ENCODE results near the gene TEX10.
"Not testable (repeated sequence)": the region's sequence is repeated elsewhere in the genome, so short reads cannot be mapped to it uniquely, and the experiment has no call there.

Gene TEX10

DNA sequence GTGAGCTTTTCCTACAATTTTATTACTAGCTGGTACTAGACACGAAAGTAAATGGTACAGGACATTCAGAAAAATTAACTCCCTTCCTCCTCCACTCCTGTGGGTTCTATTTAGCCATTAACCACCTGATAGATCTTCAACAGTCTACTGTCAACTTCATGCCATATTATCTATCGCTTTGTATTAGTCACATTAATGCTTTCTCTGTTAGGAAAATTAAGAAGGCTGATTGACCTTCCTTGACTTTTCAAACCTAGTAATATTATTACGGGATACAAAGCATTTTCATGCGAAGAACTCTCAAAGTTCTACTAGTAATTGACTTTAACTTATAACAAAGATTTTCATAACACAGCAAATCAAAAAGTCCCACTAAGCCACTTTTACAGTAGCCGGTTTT, 1.2 kb downstream of the TEX10 start:
- Histone ChIP-seq H3K27ac (ENCODE audit: insufficient read depth, low read length, poor library complexity, severe bottlenecking) (no peak overlapping the region), H3K4me3 (ENCODE audit: insufficient read depth, low read depth, low read length, poor library complexity, severe bottlenecking) (peak overlapping the region; percentile 78), H3K27me3 (replicated peaks; ENCODE audit: control insufficient read depth, insufficient read depth, low read length, poor library complexity, severe bottlenecking) (no peaks in the 10 kb centered on the region), H3K36me3 (ENCODE audit: control insufficient read depth, insufficient read depth, low read length) (peaks cover 4% of the 10 kb centered on the region), H3K9me3 (ENCODE audit: control insufficient read depth, low read length) (no peaks in the 10 kb centered on the region), H3K4me1 (ENCODE audit: control insufficient read depth, insufficient read depth, low read length, poor library complexity, severe bottlenecking) (no peaks in the 10 kb centered on the region)
- DNase-seq = no peak

DNA sequence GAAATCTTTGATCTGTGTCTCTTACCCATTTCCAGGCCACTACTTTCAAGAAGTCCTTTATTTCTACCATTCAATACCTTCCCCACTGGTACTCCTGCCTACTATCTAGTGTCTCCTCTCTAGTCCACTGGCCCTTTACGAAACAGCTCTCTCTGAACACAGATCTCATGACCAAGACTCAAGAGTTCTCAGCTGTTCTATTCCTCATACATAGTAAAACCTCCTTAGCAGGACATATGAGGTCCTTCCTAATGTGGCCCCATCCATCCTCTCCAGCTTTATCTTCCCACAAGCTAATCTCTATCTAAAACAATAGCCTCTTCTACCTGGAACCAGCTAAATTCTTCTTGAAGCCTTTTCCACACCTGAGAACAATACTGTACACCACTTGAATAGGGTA, 2.6 kb downstream of the TEX10 start:
- H3K4me1 ChIP-seq (ENCODE audit: control insufficient read depth, insufficient read depth, low read length, poor library complexity, severe bottlenecking) = no peaks in the 10 kb centered on the region
- H3K9me3 ChIP-seq (ENCODE audit: control insufficient read depth, low read length) = no peaks in the 10 kb centered on the region
- no peak overlapping the region for H3K4me3 ChIP-seq (ENCODE audit: insufficient read depth, low read depth, low read length, poor library complexity, severe bottlenecking)
- H3K27me3 ChIP-seq (replicated peaks; ENCODE audit: control insufficient read depth, insufficient read depth, low read length, poor library complexity, severe bottlenecking) = no peaks in the 10 kb centered on the region
- DNase-seq = no peak
- H3K27ac ChIP-seq (ENCODE audit: insufficient read depth, low read length, poor library complexity, severe bottlenecking) = no peak overlapping the region
- H3K36me3 ChIP-seq (ENCODE audit: control insufficient read depth, insufficient read depth, low read length) = peaks cover 8% of the 10 kb centered on the region

GRCh38 chr9:100346836-100347235, 5.9 kb downstream of the TEX10 start:
- H3K9me3 ChIP-seq (ENCODE audit: control insufficient read depth, low read length) = no peaks in the 10 kb centered on the region
- H3K4me3 ChIP-seq (ENCODE audit: insufficient read depth, low read depth, low read length, poor library complexity, severe bottlenecking) = no peak overlapping the region
- no peak overlapping the region for H3K27ac ChIP-seq (ENCODE audit: insufficient read depth, low read length, poor library complexity, severe bottlenecking)
- no peaks in the 10 kb centered on the region for H3K27me3 ChIP-seq (replicated peaks; ENCODE audit: control insufficient read depth, insufficient read depth, low read length, poor library complexity, severe bottlenecking)
- DNase-seq = no peak
- H3K4me1 ChIP-seq (ENCODE audit: control insufficient read depth, insufficient read depth, low read length, poor library complexity, severe bottlenecking) = no peaks in the 10 kb centered on the region
- peaks cover 8% of the 10 kb centered on the region for H3K36me3 ChIP-seq (ENCODE audit: control insufficient read depth, insufficient read depth, low read length)

DNA sequence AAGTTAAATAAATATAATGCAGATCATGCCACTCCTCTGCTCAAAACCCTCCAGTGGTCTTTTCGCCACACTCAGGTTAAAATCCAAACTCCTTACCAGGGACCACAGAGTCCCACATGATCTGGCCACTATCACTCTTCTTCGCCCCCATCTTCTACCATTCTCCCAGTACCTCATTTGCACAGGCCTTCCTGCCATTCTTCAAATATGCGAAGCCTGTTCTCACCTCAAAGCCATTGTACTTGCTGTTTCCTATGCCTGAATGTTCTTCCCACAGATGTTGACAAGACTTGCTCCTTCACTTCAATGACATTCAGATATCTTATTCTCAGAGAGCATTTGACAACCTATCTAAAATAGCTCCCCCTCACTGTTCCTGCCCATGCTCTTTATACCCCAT, 10.9 kb downstream of the TEX10 start:
- Histone ChIP-seq H3K4me1 (ENCODE audit: control insufficient read depth, insufficient read depth, low read length, poor library complexity, severe bottlenecking) (no peaks in the 10 kb centered on the region), H3K27ac (ENCODE audit: insufficient read depth, low read length, poor library complexity, severe bottlenecking) (no peak overlapping the region), H3K9me3 (ENCODE audit: control insufficient read depth, low read length) (no peaks in the 10 kb centered on the region), H3K27me3 (replicated peaks; ENCODE audit: control insufficient read depth, insufficient read depth, low read length, poor library complexity, severe bottlenecking) (no peaks in the 10 kb centered on the region), H3K4me3 (ENCODE audit: insufficient read depth, low read depth, low read length, poor library complexity, severe bottlenecking) (no peak overlapping the region), H3K36me3 (ENCODE audit: control insufficient read depth, insufficient read depth, low read length) (peaks cover 17% of the 10 kb centered on the region)
- no peak for DNase-seq

GRCh38 chr9:100340224-100340623, 12.5 kb downstream of the TEX10 start:
- DNase-seq = no peak
- Histone ChIP-seq H3K27ac (ENCODE audit: insufficient read depth, low read length, poor library complexity, severe bottlenecking) (no peak overlapping the region), H3K36me3 (ENCODE audit: control insufficient read depth, insufficient read depth, low read length) (peaks cover 10% of the 10 kb centered on the region), H3K4me3 (ENCODE audit: insufficient read depth, low read depth, low read length, poor library complexity, severe bottlenecking) (no peak overlapping the region), H3K4me1 (ENCODE audit: control insufficient read depth, insufficient read depth, low read length, poor library complexity, severe bottlenecking) (no peaks in the 10 kb centered on the region), H3K9me3 (ENCODE audit: control insufficient read depth, low read length) (no peaks in the 10 kb centered on the region), H3K27me3 (replicated peaks; ENCODE audit: control insufficient read depth, insufficient read depth, low read length, poor library complexity, severe bottlenecking) (no peaks in the 10 kb centered on the region)

DNA sequence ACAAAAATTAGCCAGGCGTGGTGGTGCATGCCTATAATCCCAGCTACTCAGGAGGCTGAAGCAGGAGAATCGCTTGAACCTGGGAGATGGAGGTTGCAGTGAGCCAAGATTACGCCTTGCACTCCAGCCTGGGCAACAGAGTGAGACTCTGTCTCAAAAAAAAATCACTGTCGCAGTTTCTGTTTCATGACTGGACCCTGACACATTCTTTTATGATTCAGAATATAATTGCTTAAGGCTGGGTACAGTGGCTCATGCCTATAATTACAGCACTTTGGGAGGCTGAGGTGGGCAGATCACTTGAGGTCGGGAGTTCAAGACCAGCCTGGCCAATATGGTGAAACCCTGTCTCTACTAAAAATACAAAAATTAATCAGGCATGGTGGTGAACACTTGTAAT, 14.0 kb downstream of the TEX10 start:
- H3K4me1 ChIP-seq (ENCODE audit: control insufficient read depth, insufficient read depth, low read length, poor library complexity, severe bottlenecking); H3K27me3 ChIP-seq (replicated peaks; ENCODE audit: control insufficient read depth, insufficient read depth, low read length, poor library complexity, severe bottlenecking); H3K9me3 ChIP-seq (ENCODE audit: control insufficient read depth, low read length); DNase-seq; H3K27ac ChIP-seq (ENCODE audit: insufficient read depth, low read length, poor library complexity, severe bottlenecking); H3K4me3 ChIP-seq (ENCODE audit: insufficient read depth, low read depth, low read length, poor library complexity, severe bottlenecking): not testable (repeated sequence)
- peaks cover 10% of the 10 kb centered on the region for H3K36me3 ChIP-seq (ENCODE audit: control insufficient read depth, insufficient read depth, low read length)

GRCh38 chr9:100324594-100325200, 28.0 kb downstream of the TEX10 start:
- no peaks in the 10 kb centered on the region for H3K27me3 ChIP-seq (replicated peaks; ENCODE audit: control insufficient read depth, insufficient read depth, low read length, poor library complexity, severe bottlenecking)
- no peak for DNase-seq
- H3K4me3 ChIP-seq (ENCODE audit: insufficient read depth, low read depth, low read length, poor library complexity, severe bottlenecking) = no peak overlapping the region
- no peak overlapping the region for H3K27ac ChIP-seq (ENCODE audit: insufficient read depth, low read length, poor library complexity, severe bottlenecking)
- peaks cover 18% of the 10 kb centered on the region for H3K36me3 ChIP-seq (ENCODE audit: control insufficient read depth, insufficient read depth, low read length)
- H3K4me1 ChIP-seq (ENCODE audit: control insufficient read depth, insufficient read depth, low read length, poor library complexity, severe bottlenecking) = no peaks in the 10 kb centered on the region
- no peaks in the 10 kb centered on the region for H3K9me3 ChIP-seq (ENCODE audit: control insufficient read depth, low read length)

DNA sequence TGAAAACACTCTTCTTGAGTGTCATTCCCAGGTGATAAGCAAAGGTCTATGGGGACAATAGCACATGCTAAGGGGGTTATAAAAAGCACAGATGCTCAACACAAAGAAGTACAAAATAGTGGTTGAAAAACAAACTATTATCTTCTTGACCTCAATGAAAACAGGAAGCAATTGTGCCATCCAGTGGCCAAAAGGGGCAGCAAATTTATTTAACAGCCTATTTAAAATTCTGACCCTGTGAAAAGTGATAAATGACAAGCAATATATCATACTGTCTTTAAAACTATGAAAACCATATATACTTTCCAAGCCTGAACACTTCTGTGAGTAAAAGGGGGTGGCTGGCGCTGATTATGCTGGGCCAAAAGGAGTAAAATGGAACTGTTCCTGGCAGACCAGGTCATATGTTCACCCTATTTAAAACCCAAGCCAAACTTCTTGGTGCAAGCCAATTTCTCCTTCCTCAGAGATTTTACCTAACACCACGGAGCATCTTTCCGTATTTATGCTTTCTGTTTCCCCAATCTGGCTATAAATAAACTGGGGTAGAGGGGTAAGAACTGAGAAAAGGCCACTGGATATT, 29.7 kb downstream of the TEX10 start:
- H3K27me3 ChIP-seq (replicated peaks; ENCODE audit: control insufficient read depth, insufficient read depth, low read length, poor library complexity, severe bottlenecking) = no peaks in the 10 kb centered on the region
- H3K4me1 ChIP-seq (ENCODE audit: control insufficient read depth, insufficient read depth, low read length, poor library complexity, severe bottlenecking) = no peaks in the 10 kb centered on the region
- no peak overlapping the region for H3K4me3 ChIP-seq (ENCODE audit: insufficient read depth, low read depth, low read length, poor library complexity, severe bottlenecking)
- peak in 1 of 3 donors; percentile 4 for DNase-seq
- H3K27ac ChIP-seq (ENCODE audit: insufficient read depth, low read length, poor library complexity, severe bottlenecking) = no peak overlapping the region
- H3K9me3 ChIP-seq (ENCODE audit: control insufficient read depth, low read length) = no peaks in the 10 kb centered on the region
- peaks cover 14% of the 10 kb centered on the region for H3K36me3 ChIP-seq (ENCODE audit: control insufficient read depth, insufficient read depth, low read length)

GRCh38 chr9:100317706-100318105, 35.0 kb downstream of the TEX10 start:
- no peak for DNase-seq
- Histone ChIP-seq H3K27me3 (replicated peaks; ENCODE audit: control insufficient read depth, insufficient read depth, low read length, poor library complexity, severe bottlenecking) (no peaks in the 10 kb centered on the region), H3K9me3 (ENCODE audit: control insufficient read depth, low read length) (no peaks in the 10 kb centered on the region), H3K36me3 (ENCODE audit: control insufficient read depth, insufficient read depth, low read length) (peaks cover 12% of the 10 kb centered on the region), H3K27ac (ENCODE audit: insufficient read depth, low read length, poor library complexity, severe bottlenecking) (no peak overlapping the region), H3K4me3 (ENCODE audit: insufficient read depth, low read depth, low read length, poor library complexity, severe bottlenecking) (no peak overlapping the region), H3K4me1 (ENCODE audit: control insufficient read depth, insufficient read depth, low read length, poor library complexity, severe bottlenecking) (no peaks in the 10 kb centered on the region)

- no peak overlapping the region for H3K27ac ChIP-seq (ENCODE audit: insufficient read depth, low read length, poor library complexity, severe bottlenecking)
- no peaks in the 10 kb centered on the region for H3K4me1 ChIP-seq (ENCODE audit: control insufficient read depth, insufficient read depth, low read length, poor library complexity, severe bottlenecking)
- H3K4me3 ChIP-seq (ENCODE audit: insufficient read depth, low read depth, low read length, poor library complexity, severe bottlenecking) = no peak overlapping the region
- H3K9me3 ChIP-seq (ENCODE audit: control insufficient read depth, low read length) = no peaks in the 10 kb centered on the region
- no peak for DNase-seq
- no peaks in the 10 kb centered on the region for H3K27me3 ChIP-seq (replicated peaks; ENCODE audit: control insufficient read depth, insufficient read depth, low read length, poor library complexity, severe bottlenecking)
- H3K36me3 ChIP-seq (ENCODE audit: control insufficient read depth, insufficient read depth, low read length) = peaks cover 18% of the 10 kb centered on the region
Observed at GRCh38 chr9:100315561-100315960, 37.2 kb downstream of the TEX10 start.
